Panc1 (cell line): Measurements from ENCODE around the gene AMZ1. TPM values are rescaled to one million over a fixed set of nuclear protein-coding genes. Genes with fewer than 3 reads are reported as not detected.
"Not testable (repeated sequence)": the region's sequence is repeated elsewhere in the genome, so short reads cannot be mapped to it uniquely, and the experiment has no call there.

Source experiments
- ATAC-seq: fragments of 200-7000 bp; cut with Tn5 transposase; 2 replicates; pipeline ENCODE4 v1.9.1; 2020; ENCODE audit warnings: mild to moderate bottlenecking, moderate library complexity
- BruUV-seq: library from RNA; stranded (reverse); fragments of 400-500 nt; replicated peaks from 2 replicates; lab custom pipeline; 2021; lab: Mats Ljungman, UMichigan
- CTCF ChIA-PET: fragments of 300-600 bp; sonication (Branson Sonifier 250); formaldehyde crosslinking; loops from one replicate; lab custom pipeline; 2022; ENCODE audit warnings: antibody characterized with exemption; lab: Charles Lee
- POLR2A ChIA-PET: fragments of 300-600 bp; sonication (Branson Sonifier 250); formaldehyde crosslinking; loops from one replicate; lab custom pipeline; 2022; ENCODE audit warnings: antibody characterized with exemption; lab: Charles Lee
- DNase-seq: peaks from one replicate; pipeline ENCODE4 v3.0.0-alpha.2; 2010; ENCODE audit warnings: low read depth, low spot score
- H3K27ac ChIP-seq: 2 replicates; pipeline ENCODE4 v1.5.1; 2011; ENCODE audit warnings: mild to moderate bottlenecking, low read length, inconsistent platforms
- H3K27me3 ChIP-seq: fragments of 200-500 bp; sonication (Bioruptor generic); 2 replicates; pipeline ENCODE4 v1.6.0; 2014; ENCODE audit warnings: low read length, inconsistent platforms; ENCODE audit not compliant: control insufficient read depth, insufficient read depth
- H3K36me3 ChIP-seq: fragments of 200-500 bp; sonication (Bioruptor generic); 2 replicates; pipeline ENCODE4 v1.5.1; 2014; ENCODE audit warnings: inconsistent platforms, mild to moderate bottlenecking, low read length, moderate library complexity; ENCODE audit not compliant: control insufficient read depth, insufficient read depth
- H3K4me1 ChIP-seq: 2 replicates; pipeline ENCODE4 v1.5.1; 2011; ENCODE audit warnings: inconsistent platforms, mild to moderate bottlenecking, low read length, moderate library complexity; ENCODE audit not compliant: control insufficient read depth, insufficient read depth
- H3K4me3 ChIP-seq, 2 experiments: 2 replicates each; pipeline ENCODE4 v1.5.1; 2011 to 2012; ENCODE audit warnings: low read depth in 2 of 2, low read length in 2 of 2, mild to moderate bottlenecking in 2 of 2, inconsistent platforms in 1 of 2, moderate library complexity in 1 of 2
- H3K9me3 ChIP-seq: fragments of 200-500 bp; sonication (Bioruptor generic); 2 replicates; pipeline ENCODE4 v1.5.1; 2014; ENCODE audit warnings: low read depth, mild to moderate bottlenecking, inconsistent platforms, low read length, moderate library complexity; ENCODE audit not compliant: control insufficient read depth, insufficient read depth
- POLR2AphosphoS5 ChIP-seq: IDR thresholded peaks from 2 replicates; pipeline ENCODE4 v1.6.1; 2012; ENCODE audit warnings: mild to moderate bottlenecking, low read depth, low read length, moderate library complexity
- SIN3A ChIP-seq: IDR thresholded peaks from 2 replicates; pipeline ENCODE4 v1.6.1; 2012; ENCODE audit warnings: low read depth, mild to moderate bottlenecking, low read length, moderate library complexity, borderline replicate concordance; ENCODE audit not compliant: insufficient read depth
- TCF7L2 ChIP-seq: IDR thresholded peaks from 2 replicates; pipeline ENCODE4 v1.6.1; 2011; ENCODE audit warnings: mild to moderate bottlenecking, low read depth, low read length, inconsistent platforms
- in situ Hi-C: cut with HindIII; loops from 2 replicates; pipeline ENCODE4 v1.10.0; 2016; ENCODE audit warnings: low sequenced_read_pairs, low pct_unique_long_range_greater_than_20kb
- intact Hi-C: fragments of 100-400 bp; cut with micrococcal nuclease; formaldehyde crosslinking; loops from one replicate; pipeline ENCODE4 v1.10.0; 2022; ENCODE audit not compliant: unreplicated experiment
- total RNA-seq: library from RNA; stranded (reverse); gene quantifications from one replicate; pipeline ENCODE4 v1.2.1, GENCODE V29; 2021; ENCODE audit not compliant: unreplicated experiment
- TF ChIP-seq, protein P1 (sequence below), 2 experiments: IDR thresholded peaks; 2 replicates each; pipeline ENCODE4 v1.6.1; 2011 to 2012; ENCODE audit warnings: low read depth in 2 of 2, control low read depth in 1 of 2, low read length in 1 of 2, mild to moderate bottlenecking in 1 of 2, moderate library complexity in 1 of 2; ENCODE audit not compliant: insufficient read depth in 1 of 2
- TF ChIP-seq, protein P2 (sequence below): fragments of 450-650 bp; IDR thresholded peaks from 2 replicates; pipeline ENCODE4 v1.5.1; 2017; ENCODE audit warnings: mild to moderate bottlenecking

The AMZ1 gene
- total RNA-seq, 1 experiment from 2014 or later, result 0.57 TPM

DNA sequence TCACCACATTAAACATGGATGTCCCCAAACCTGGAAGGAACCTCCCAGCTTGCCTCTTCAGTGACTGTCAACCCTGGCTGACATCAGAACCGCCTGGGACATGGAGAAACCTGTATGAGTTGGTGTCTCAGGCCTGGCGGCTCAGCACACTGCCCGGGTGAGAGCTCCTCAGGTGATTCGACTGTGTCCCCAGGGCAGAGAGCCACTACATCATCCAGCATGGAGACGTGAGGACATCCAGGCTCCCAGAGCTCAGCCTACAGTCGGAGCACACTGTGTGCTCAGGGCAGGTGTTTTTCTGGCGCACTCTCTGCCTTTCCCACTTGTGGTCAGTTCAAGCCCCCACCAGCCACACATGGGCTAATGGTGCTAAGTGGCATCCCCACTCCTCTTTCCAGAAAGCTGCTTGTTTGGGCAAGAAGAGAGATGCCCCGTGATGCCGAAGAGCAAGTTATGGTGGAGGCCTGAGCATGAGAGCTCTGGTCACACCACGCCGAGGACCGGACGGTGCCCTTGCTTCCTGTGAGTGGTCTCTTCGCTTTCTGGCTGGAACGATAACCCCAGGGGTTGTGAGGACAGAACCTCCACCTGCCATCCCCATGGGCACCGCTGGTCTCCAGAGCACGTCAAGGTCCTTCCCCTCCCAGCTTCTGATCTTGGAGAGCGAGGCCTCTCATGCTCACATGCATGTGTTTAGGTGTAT is 38.5 kb downstream of the AMZ1 start:
- H3K36me3 ChIP-seq, result peaks cover 5% of the 10 kb centered on the region; the same call in 1 of the 2 replicates
- no peak overlapping the region for H3K27ac ChIP-seq
- no peak overlapping the region for H3K4me3 ChIP-seq
- intact Hi-C loops, result no loop called here
- no peaks in the 10 kb centered on the region for H3K9me3 ChIP-seq
- no peak for ATAC-seq
- TF ChIP-seq TCF7L2, result no peak
- no TSS peak for BruUV-seq
- in situ Hi-C loops, result no loop called here
- H3K4me1 ChIP-seq, result no peaks in the 10 kb centered on the region
- POLR2A ChIA-PET, result no interaction called here
- no peaks in the 10 kb centered on the region for H3K27me3 ChIP-seq
- CTCF ChIA-PET, result interaction anchor here (0.6 kb wide), 2 partner anchors 88 to 106 kb away, joined by 4 to 7 read pairs; no protein-coding TSS in a partner anchor
- no peak for DNase-seq

DNA sequence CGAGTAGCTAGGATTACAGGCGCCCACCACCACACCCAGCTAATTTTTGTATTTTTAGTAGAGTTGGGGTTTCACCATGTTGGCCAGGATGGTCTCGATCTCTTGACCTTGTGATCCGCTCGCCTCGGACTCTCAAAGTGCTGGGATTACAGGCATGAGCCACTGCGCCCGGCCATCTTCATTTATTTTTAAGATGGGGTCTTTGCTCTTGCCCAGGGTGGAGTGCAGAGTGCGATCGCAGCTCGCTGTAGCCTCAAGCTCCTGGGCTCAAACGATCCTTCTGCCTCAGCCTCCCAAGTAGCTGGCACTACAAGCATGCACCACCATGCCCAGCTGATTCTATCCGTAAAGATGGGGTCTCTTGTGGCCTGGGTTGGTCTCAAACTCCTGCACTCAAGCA is 39.2 kb downstream of the AMZ1 start:
- in situ Hi-C loops, H3K36me3 ChIP-seq, H3K4me3 ChIP-seq, H3K27me3 ChIP-seq, BruUV-seq, intact Hi-C loops, ATAC-seq, H3K4me1 ChIP-seq, H3K27ac ChIP-seq, H3K9me3 ChIP-seq, DNase-seq: not testable (repeated sequence)
- ChIA-PET CTCF (interaction anchor here (0.6 kb wide), 1 partner anchor 80 kb away, joined by 3 read pairs; no protein-coding TSS in a partner anchor), POLR2A (interaction anchor here (0.7 kb wide), 1 partner anchor 1010 kb away, joined by 5 read pairs; no protein-coding TSS in a partner anchor)

DNA sequence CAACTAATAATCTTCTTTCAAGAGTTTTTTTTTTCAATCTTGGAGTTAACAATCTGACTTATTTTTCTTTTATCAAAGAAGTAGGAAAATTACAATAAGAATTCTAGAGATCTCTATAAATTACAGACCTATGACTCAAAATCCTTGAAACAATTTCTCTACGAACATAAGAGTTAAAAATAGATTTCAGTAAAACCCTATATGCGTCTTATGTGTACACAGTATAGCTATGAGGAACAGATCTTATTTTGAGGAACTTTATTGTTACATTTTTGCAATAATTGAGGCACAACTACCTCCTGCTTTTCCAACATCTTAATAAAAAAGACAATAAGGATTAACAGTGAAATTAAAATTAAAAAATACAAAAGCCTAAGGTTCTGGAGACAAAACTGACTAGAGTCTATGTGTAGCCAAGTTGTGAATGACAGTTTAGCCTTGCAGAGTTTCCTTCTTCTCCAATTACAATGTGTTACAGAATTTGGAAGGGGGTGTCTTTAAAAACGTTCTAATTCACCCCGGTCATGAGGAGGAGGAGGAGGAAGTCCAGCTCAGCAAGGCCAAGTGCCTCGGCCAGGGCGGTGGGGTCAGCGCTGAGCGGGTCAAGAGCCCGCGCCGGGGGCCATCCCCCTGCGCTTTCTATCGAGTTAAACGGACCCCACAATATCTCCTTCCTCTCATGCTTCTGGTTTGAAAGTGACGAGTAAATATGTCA is 40.5 kb downstream of the AMZ1 start:
- H3K36me3 ChIP-seq, result peaks cover 8% of the 10 kb centered on the region; the same call in 1 of the 2 replicates
- no peak overlapping the region for H3K27ac ChIP-seq
- in situ Hi-C loops (no loop called here), intact Hi-C loops (no loop called here)
- H3K27me3 ChIP-seq, result no peaks in the 10 kb centered on the region
- no peak for TF ChIP-seq TCF7L2
- TF ChIP-seq, protein P1, sequence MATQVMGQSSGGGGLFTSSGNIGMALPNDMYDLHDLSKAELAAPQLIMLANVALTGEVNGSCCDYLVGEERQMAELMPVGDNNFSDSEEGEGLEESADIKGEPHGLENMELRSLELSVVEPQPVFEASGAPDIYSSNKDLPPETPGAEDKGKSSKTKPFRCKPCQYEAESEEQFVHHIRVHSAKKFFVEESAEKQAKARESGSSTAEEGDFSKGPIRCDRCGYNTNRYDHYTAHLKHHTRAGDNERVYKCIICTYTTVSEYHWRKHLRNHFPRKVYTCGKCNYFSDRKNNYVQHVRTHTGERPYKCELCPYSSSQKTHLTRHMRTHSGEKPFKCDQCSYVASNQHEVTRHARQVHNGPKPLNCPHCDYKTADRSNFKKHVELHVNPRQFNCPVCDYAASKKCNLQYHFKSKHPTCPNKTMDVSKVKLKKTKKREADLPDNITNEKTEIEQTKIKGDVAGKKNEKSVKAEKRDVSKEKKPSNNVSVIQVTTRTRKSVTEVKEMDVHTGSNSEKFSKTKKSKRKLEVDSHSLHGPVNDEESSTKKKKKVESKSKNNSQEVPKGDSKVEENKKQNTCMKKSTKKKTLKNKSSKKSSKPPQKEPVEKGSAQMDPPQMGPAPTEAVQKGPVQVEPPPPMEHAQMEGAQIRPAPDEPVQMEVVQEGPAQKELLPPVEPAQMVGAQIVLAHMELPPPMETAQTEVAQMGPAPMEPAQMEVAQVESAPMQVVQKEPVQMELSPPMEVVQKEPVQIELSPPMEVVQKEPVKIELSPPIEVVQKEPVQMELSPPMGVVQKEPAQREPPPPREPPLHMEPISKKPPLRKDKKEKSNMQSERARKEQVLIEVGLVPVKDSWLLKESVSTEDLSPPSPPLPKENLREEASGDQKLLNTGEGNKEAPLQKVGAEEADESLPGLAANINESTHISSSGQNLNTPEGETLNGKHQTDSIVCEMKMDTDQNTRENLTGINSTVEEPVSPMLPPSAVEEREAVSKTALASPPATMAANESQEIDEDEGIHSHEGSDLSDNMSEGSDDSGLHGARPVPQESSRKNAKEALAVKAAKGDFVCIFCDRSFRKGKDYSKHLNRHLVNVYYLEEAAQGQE (IDR thresholded peaks at IDR 0.05; ENCODE audit: insufficient read depth in 1 of 2, low read depth in 2 of 2, low read length in 1 of 2), result no peak
- TF ChIP-seq, protein P2, sequence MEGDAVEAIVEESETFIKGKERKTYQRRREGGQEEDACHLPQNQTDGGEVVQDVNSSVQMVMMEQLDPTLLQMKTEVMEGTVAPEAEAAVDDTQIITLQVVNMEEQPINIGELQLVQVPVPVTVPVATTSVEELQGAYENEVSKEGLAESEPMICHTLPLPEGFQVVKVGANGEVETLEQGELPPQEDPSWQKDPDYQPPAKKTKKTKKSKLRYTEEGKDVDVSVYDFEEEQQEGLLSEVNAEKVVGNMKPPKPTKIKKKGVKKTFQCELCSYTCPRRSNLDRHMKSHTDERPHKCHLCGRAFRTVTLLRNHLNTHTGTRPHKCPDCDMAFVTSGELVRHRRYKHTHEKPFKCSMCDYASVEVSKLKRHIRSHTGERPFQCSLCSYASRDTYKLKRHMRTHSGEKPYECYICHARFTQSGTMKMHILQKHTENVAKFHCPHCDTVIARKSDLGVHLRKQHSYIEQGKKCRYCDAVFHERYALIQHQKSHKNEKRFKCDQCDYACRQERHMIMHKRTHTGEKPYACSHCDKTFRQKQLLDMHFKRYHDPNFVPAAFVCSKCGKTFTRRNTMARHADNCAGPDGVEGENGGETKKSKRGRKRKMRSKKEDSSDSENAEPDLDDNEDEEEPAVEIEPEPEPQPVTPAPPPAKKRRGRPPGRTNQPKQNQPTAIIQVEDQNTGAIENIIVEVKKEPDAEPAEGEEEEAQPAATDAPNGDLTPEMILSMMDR, result no peak
- no peak for TF ChIP-seq SIN3A
- no peak for TF ChIP-seq POLR2AphosphoS5
- DNase-seq, result no peak
- POLR2A ChIA-PET, result interaction anchor here (0.7 kb wide), 1 partner anchor 36 kb away, joined by 3 read pairs; no protein-coding TSS in a partner anchor
- no peak overlapping the region for H3K4me3 ChIP-seq
- CTCF ChIA-PET, result no interaction called here
- TSS peak; percentile 54 for BruUV-seq
- no peaks in the 10 kb centered on the region for H3K9me3 ChIP-seq
- peaks cover 2% of the 10 kb centered on the region; the same call in 1 of the 2 replicates for H3K4me1 ChIP-seq
- no peak for ATAC-seq
